NOMO-1 treated with DMSO at 0.1 percent for 48 hours (cell line): ENCODE data around the gene BRF1.
"Not testable (repeated sequence)": the region's sequence is repeated elsewhere in the genome, so short reads cannot be mapped to it uniquely, and the experiment has no call there.

Experiments used
- DNase-seq: peaks from one replicate; lab custom pipeline; 2025; ENCODE audit not compliant: unreplicated experiment; lab: John Stamatoyannopoulos, UW

BRF1 gene

GRCh38 chr14:105315941-105316576 is 15.3 kb upstream of the BRF1 start:
- peak; percentile 5 for DNase-seq

DNA sequence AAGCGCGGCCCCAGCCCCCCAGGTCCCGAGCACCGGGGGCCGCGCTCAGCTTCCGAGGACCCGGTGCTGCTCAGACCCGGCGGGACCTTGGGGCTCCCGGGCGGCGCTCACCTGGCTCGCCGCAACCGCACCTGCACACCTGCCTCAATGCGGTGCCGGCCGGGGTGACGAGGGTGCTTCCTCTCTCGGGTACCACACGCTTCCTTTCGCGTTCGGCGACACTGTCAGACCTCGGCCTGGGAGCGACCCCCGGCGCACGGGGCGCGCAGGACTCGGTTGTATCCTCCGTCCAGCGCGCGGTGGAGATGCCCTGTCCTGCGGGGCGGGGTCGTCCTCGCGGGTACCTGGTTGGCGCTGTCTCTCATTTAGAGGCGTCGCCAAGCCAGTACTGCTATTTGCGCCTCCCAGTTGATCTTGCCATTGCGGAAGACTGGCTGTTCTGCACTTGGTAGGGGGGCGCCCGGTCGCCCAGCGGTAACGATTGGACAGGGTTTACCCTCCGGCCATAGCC is 14.5 kb upstream of the BRF1 start:
- DNase-seq, result peak; percentile 36

GRCh38 chr14:105314287-105315200 is 13.7 kb upstream of the BRF1 start, which contains the start of gene PACS2:
TSS of gene PACS2 (plus strand) at chr14:105314748. CDS start at chr14:105314919, 171 bp downstream.
- DNase-seq, result peak; percentile 65

DNA sequence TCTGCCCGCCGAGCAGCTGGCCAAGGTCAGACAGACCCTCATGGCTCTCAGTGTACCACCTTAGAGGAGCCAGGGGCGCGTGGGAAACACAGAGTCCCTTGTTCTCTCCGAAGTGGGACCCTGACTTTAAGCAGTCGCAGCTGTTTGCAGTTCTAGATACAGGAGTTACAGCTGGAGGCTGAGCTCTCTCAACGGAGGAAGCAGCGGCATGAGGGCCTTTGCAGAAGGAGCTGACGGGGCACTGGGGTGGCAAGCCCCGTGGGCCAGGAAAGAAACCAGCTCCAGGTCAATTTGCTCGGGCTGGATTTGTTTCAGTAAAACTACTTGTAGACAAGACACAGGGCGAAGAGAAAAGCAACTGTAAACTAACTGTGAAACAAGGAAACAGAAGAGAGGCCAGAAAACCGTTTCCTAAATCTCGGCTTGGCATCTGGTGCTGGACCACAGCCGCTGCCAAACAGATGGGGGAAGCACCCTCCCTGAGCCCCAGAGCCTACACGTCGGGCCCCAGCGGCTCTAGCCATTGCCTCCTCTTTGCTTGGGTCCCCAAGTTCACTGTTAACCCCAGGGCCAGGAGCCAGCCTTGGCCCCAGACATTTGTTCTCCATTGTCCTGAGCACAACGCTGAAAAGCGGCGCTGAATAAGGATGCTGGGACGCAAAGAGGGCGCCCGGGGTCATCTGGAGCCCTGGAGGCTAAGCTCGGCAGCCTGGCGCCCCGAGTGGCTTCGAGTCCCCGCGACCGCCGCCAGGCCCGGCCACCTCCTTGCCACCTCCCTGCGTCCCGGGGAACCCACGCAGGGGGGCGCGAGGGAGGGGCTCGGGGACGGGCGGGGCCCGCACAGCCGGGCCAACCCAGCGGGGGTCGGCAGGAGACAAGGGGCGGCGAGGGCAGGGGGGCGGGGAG is 12.8 kb upstream of the BRF1 start:
- DNase-seq, result no peak

- no peak for DNase-seq
Measured at GRCh38 chr14:105312973-105313372, 12.2 kb upstream of the BRF1 start.

DNA sequence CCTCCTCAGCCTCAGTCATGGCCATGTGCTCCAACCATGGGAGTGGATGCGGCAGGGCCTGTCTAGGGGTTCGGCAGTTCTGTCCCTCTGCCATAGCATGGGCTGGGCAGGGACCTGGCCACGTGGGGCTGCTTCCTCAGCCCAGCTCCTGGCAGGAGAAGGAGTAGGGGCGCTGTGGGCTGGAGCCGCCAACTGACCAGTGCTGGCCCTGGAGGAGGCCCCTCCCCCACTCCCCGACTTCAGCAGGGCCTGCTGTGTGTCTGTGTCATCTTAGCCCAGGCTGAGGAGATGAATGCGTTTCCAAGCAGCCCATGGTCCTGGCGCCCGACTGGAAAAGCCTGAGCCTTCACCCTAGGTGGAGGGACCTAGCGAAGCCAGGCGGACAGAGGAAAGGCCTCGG is 11.0 kb upstream of the BRF1 start:
- no peak for DNase-seq

GRCh38 chr14:105309371-105309770 is 8.6 kb upstream of the BRF1 start:
- no peak for DNase-seq

DNA sequence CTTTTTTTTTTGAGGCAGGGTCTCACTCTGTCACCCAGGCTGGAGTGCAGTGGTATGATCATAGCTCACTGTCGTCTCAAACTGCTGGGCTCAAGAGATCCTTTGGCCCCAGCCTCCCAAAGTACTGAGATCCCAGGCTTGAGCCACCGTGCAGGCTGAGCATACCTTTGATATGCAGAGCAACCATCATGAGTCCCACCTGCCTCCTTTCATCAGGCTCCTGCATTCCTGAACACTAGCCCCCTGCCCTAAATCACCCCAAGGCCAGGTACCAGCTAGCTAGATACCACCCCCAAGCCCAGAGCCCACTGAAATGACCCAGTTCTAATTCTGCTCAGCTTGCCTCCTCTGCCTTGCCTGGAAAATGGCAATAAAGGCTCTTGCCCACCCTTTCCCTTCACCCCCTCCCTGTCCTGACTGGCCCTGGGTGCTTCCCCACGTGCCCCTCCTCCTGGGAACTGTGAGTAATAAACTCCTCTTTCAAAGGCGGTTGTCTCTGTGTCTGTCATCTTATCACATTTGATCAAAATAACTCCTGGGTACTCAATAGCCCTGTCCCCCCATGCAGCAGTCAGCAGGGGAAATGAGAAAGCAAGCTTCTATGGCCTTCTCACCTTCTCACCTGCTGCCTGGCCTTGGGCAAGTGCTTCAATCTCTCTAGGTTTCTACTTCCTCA is 6.4 kb upstream of the BRF1 start:
- DNase-seq, result no peak

- no peak for DNase-seq
Measured at GRCh38 chr14:105305791-105306190, 5.0 kb upstream of the BRF1 start.

- no peak for DNase-seq
Measured at GRCh38 chr14:105305345-105305744, 4.5 kb upstream of the BRF1 start.

- DNase-seq, result no peak
Measured at GRCh38 chr14:105304565-105304964, 3.8 kb upstream of the BRF1 start.

GRCh38 chr14:105303949-105304348 is 3.1 kb upstream of the BRF1 start:
- no peak for DNase-seq

DNA sequence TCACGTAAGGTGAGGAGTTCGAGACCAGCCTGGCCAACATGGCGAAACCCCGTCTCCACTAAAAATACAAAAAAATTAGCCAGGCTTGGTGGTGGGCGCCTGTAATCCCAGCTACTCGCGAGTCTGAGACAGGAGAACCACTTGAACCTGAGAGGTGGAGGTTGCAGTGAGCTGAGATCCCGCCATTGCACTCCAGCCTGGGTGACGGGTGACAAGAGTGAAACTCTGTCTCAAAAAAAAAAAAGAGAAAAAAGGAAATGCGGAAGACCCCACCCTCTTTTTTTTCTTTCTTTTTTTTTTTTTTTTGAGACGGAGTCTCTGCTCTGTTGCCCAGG is 1.1 kb upstream of the BRF1 start:
- not testable (repeated sequence) for DNase-seq

- peak; percentile 92 for DNase-seq
Measured at GRCh38 chr14:105301103-105301914, 508 bp upstream of the BRF1 start.

DNA sequence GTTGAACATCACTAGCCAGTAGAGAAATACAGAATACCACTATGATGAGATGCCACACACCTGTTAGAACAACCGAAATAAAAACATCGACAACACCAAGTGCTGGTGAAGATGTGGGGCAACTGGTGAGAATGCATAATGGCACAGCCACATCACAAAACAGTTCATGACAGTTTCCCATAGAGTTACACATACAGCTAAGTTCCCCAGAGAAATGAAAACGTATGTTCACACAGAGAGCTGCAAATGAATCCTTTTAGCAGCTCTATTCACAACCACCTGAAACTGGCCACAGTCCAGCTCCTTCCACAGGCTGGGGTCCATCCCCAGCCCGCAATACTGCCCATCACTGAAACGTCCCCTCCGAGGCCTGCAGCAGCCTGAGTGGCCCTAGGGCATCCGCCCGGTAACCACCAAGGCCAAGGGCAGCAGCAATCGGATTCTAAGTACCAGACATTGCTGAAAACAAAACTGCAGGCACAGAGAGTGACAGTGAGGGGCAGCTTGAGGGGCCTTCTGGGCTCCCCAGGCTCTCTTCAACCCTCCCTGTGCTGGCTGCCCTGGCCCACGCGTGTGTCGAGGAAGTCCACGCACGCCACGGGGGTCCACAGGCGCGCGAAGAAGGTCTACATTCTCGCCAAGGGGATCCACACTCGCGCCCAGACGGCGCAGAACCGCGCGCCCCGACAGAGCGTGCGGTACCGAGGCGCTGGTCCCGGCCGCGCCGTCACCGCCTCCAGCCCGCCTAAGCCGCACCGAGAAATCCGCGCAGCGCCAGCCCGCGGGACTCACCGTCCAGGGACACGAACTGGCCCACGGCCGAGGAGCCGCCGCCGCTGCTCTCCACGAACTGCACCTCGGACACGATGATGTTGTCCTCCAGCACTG is 903 bp downstream of the BRF1 start:
- peak; percentile 19 for DNase-seq

DNA sequence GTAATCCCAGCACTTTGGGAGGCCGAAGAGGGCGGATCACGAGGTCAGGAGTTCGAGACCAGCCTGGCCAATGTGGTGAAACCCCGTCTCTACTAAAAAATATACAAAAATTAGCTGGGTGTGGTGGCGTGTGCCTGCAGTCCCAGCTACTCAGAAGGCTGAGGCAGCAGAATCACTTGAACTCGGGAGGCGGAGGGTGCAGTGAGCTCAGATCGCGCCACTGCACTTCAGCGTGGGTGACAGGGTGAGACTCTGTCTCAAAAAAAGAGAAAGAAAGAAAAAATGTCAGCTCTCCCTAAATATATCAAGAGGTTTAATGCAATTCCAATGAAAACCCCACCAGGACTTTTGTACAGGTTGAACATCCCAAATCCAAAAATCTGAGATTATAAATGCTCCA is 3.5 kb downstream of the BRF1 start:
- not testable (repeated sequence) for DNase-seq

DNA sequence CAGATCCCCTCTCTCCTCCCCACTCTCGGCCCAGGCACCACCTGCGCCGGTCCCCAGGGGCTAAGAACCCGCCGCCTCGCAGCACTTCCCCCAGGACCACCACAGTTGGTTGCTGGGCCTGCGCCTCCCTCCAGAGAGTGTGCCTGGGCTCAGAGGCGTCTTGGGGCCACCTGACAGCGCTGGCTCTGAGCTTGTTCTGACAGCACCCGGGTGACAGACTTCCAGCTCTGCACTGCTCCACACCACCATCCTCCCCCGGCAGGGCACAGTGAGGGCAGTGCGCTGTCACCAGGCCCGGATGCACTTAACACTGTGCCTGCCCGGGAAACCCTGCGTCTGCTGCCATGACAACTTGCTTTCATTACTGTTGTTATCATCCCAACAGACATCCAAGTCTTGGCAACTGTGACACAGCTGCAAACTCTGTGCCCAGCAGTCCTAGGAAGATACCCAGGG is 6.6 kb downstream of the BRF1 start:
- DNase-seq, result no peak

DNA sequence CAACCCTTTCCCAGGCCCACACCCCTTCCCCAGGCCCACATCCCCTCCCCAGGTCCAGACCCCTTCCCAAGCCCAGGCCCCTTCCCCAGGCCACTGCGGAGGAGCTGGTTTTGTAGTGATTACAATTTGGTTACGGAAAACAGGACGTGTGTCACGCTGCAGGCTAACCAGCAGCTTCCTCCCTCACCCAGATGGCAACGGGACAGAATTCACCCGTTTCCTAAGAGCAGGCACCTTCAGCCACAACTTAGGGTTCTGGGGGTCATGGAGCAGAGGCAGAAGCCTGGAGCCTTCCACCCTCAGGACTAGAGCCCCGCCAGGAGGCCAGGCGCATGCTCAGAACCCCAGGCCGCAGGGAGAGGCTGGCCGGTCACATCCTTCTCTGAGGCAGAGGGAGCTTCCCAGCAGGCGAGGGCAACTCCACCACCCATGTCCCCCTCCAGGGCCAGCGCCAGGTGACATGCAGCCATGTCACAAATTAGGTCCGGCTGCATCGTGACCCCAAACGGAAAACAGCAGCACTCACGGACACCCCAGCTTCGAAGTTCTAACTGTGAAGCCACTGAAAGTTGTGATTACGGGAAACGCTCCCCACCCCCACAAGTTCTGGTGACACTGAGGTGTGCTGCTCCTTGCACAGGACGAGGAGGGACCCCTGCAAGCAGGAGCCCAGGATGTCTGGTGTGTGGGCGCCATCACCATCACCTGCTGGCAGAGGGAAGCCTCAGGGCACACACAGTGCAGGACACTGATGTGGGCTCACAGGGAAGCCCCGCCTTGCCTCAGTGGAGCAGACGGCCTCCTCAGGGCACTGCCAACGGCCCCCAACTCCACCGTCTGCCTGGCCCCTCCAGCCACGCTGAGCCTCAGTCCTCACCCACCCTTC is 7.7 kb downstream of the BRF1 start:
- no peak for DNase-seq
